Measurements from ENCODE around the gene ETNK1.

ETNK1 gene

DNA sequence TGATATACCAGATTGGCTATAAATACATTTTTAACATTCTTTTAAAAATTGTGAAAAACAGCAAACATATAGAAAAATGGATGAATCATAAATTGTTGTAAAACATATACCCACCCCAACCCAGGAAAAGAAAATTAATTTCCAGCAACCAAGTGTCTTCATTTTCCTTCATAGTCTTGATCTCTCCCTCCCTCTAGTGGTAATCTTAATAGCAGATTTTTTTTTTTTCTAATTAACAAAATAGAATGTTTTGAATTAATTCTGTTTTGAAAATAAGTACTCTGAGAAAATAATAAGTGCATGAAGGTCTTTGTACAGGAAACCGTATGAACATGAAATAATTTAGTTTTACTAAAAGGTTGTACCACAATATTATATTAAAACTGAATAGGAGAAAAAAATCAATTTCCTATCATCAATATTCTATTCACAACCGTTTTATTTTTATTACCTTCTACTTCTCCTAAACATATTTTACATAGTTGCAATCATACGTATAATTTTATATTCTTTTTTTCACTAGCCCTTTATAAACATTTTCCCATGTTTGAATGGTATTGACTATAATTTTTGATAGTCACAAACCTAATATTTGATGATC is 7.0 kb downstream of the ETNK1 start:
- H3K4me3 ChIP-seq (ENCODE audit: low read depth, low read length) = no peak overlapping the region
- TF ChIP-seq CTCF (IDR thresholded peaks at IDR 0.05; ENCODE audit: borderline replicate concordance, insufficient read depth, low read depth, low read length) = peak; percentile 9; the same call in 1 of the 2 replicates

DNA sequence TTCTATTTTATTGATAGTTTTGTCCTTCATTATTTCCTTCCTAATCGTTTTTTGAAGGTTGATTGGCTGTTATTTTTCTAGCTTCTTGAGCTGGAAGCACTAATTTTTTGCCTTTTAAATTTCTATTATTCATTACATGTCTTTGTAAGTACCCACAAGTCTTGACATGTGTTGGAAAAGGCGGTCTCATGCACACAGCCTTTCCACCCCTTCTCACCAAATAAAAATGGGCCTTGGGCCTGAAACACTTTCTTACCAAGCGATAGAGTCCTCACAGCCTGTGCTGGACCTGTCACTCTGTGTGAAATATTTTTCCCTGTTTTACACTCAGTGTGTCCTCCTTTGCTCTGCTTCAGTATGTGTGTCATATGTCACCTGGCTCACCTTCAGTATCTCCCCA is 9.9 kb downstream of the ETNK1 start:
- no peak overlapping the region for H3K4me3 ChIP-seq (ENCODE audit: low read depth, low read length)
- TF ChIP-seq CTCF (IDR thresholded peaks at IDR 0.05; ENCODE audit: borderline replicate concordance, insufficient read depth, low read depth, low read length) = no peak

DNA sequence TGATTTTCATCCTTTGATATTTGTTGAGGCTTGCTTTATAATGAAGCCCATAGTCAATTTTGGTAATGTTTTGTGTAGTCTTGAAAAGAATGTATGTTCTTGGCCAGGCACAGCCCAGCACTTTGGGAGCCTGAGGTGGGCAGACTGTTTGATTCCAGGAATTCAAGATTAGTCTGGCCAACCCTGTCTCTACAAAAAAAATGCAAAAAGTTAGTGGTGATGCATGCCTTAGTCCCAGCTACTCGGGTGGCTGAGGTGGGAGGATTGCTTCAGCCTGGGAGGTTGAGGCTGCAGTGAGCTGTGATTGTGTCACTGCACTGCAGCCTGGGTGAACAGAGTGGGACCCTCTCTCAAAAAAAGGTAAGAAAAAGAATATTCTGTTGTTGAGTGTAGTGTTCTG is 10.8 kb downstream of the ETNK1 start:
- no peak for TF ChIP-seq CTCF (IDR thresholded peaks at IDR 0.05; ENCODE audit: borderline replicate concordance, insufficient read depth, low read depth, low read length)
- no peak overlapping the region for H3K4me3 ChIP-seq (ENCODE audit: low read depth, low read length)

DNA sequence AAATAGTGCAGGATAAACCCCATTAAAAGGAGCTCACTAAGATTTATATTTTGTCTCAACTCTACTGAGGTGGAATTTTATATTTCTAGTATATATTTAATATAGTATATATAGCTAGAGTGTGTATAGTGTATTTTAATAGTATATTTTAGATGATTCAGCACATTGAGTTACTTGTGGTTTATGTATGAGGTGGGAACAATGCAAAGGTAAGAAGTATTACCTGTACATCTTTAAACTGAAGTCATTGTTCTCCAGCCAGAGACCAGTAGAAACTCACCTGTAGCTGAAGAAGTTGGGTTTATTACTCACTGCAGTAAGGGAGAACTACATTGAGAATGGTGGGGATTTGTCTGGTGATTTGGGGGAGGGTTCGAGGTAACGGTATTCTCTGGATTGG is 15.9 kb downstream of the ETNK1 start:
- TF ChIP-seq CTCF (IDR thresholded peaks at IDR 0.05; ENCODE audit: borderline replicate concordance, insufficient read depth, low read depth, low read length) = no peak
- no peak overlapping the region for H3K4me3 ChIP-seq (ENCODE audit: low read depth, low read length)

- no peak for TF ChIP-seq CTCF (IDR thresholded peaks at IDR 0.05; ENCODE audit: borderline replicate concordance, insufficient read depth, low read depth, low read length)
- no peak overlapping the region for H3K4me3 ChIP-seq (ENCODE audit: low read depth, low read length)
Measured at GRCh38 chr12:22641353-22642053, 16.5 kb downstream of the ETNK1 start.

- no peak for TF ChIP-seq CTCF (IDR thresholded peaks at IDR 0.05; ENCODE audit: borderline replicate concordance, insufficient read depth, low read depth, low read length)
- H3K4me3 ChIP-seq (ENCODE audit: low read depth, low read length) = no peak overlapping the region
Measured at GRCh38 chr12:22648668-22649067, 23.7 kb downstream of the ETNK1 start.

- no peak for TF ChIP-seq CTCF (IDR thresholded peaks at IDR 0.05; ENCODE audit: borderline replicate concordance, insufficient read depth, low read depth, low read length)
- no peak overlapping the region for H3K4me3 ChIP-seq (ENCODE audit: low read depth, low read length)
Measured at GRCh38 chr12:22653075-22653474, 28.1 kb downstream of the ETNK1 start.
